HepG2 (cell line): ENCODE results near the gene FHIT. TPM values are rescaled to one million over a fixed set of nuclear protein-coding genes. Genes with fewer than 3 reads are reported as not detected.

ENCODE experiments used
- ATAC-seq: fragments of 200-7000 bp; cut with Tn5 transposase; 3 replicates; pipeline ENCODE4 v1.9.1; 2020; ENCODE audit warnings: mild to moderate bottlenecking, moderate library complexity
- BruUV-seq: library from RNA; stranded (reverse); fragments of 400-500 nt; replicated peaks from 2 replicates; lab custom pipeline; 2021; lab: Mats Ljungman, UMichigan
- CTCF ChIA-PET: fragments of 300-600 bp; formaldehyde crosslinking; extraction: SDS; loops from one replicate; lab custom pipeline; 2021; ENCODE audit warnings: low total read pairs, inconsistent platforms, low intra/inter-chr PET ratio; lab: Yijun Ruan, JAX
- POLR2A ChIA-PET: fragments of 350-600 bp; sonication (Branson Sonifier 250); formaldehyde crosslinking; loops from one replicate; lab custom pipeline; 2020; ENCODE audit warnings: antibody characterized with exemption, inconsistent platforms; lab: Yijun Ruan, JAX
- DNase-seq: peaks from one replicate; pipeline ENCODE4 v3.0.0-alpha.2; 2015; ENCODE audit warnings: low spot score
- FAIRE-seq: peaks from 3 replicates; lab custom pipeline; 2011; peaks lifted over from hg19 to GRCh38; lab: Jason Lieb, UNC
- H2AFZ ChIP-seq: one replicate; pipeline ENCODE4 v1.6.1; 2011; ENCODE audit warnings: low read length, inconsistent platforms
- H3K27ac ChIP-seq: fragments of 300-600 bp; 3 replicates; pipeline ENCODE4 v1.8.0; 2011; ENCODE audit warnings: mixed run types, mild to moderate bottlenecking, mixed read lengths, low read length, inconsistent platforms; ENCODE audit not compliant: insufficient read depth; ENCODE audit errors: extremely low read length
- H3K27me3 ChIP-seq, 2 experiments: fragments of 200-600 bp in 1 of 2; 2 replicates in 1 of 2; 3 replicates in 1 of 2; pipeline versions ENCODE4 v1.6.0 to v1.8.0; 2011; ENCODE audit warnings: low read length in 2 of 2, mild to moderate bottlenecking in 2 of 2, moderate library complexity in 2 of 2, inconsistent platforms in 1 of 2; ENCODE audit not compliant: insufficient read depth in 2 of 2, control insufficient read depth in 1 of 2
- H3K36me3 ChIP-seq, 2 experiments: fragments of 200-600 bp in 1 of 2; replicated peaks in 1 of 2; 2 replicates in 1 of 2; 3 replicates in 1 of 2; pipeline versions ENCODE4 v1.5.1 to v1.8.0; 2011; ENCODE audit warnings: low read length in 2 of 2, inconsistent platforms in 1 of 2; ENCODE audit not compliant: insufficient read depth in 2 of 2, control insufficient read depth in 1 of 2
- H3K4me1 ChIP-seq: 2 replicates; pipeline ENCODE4 v1.5.1; 2012; ENCODE audit warnings: low read length, inconsistent platforms; ENCODE audit not compliant: insufficient read depth
- H3K4me2 ChIP-seq: 2 replicates; pipeline ENCODE4 v1.6.0; 2011; ENCODE audit warnings: low read depth, low read length, inconsistent platforms
- H3K4me3 ChIP-seq, 3 experiments: fragments of 200-600 bp in 1 of 3; sonication (generic), shearing (Covaris generic) in 1 of 3; replicated peaks in 1 of 3; 2 replicates each; pipeline ENCODE4 v1.5.1; 2011 to 2016; ENCODE audit warnings: low read length in 3 of 3, inconsistent platforms in 2 of 3, low read depth in 2 of 3, mild to moderate bottlenecking in 2 of 3, control low read depth in 1 of 3, mixed read lengths in 1 of 3; ENCODE audit not compliant: insufficient read depth in 1 of 3
- H3K79me2 ChIP-seq: one replicate; pipeline ENCODE4 v1.6.1; 2011; ENCODE audit warnings: low read length, inconsistent platforms; ENCODE audit not compliant: insufficient read depth
- H3K9ac ChIP-seq: 2 replicates; pipeline ENCODE4 v1.6.0; 2011; ENCODE audit warnings: mild to moderate bottlenecking, low read depth, low read length, inconsistent platforms; ENCODE audit not compliant: insufficient read depth
- H3K9me3 ChIP-seq: 2 replicates; pipeline ENCODE4 v1.5.1; 2012; ENCODE audit warnings: mild to moderate bottlenecking, low read length
- H4K20me1 ChIP-seq: 2 replicates; pipeline ENCODE4 v1.6.0; 2011; ENCODE audit warnings: inconsistent platforms, mild to moderate bottlenecking, low read length, moderate library complexity; ENCODE audit not compliant: insufficient read depth
- CREM ChIP-seq, 2 experiments: sonication (generic) in 1 of 2; formaldehyde crosslinking in 1 of 2; IDR thresholded peaks; 2 replicates each; pipeline versions ENCODE4 v1.4.0 to v1.6.1; 2016 to 2020; ENCODE audit warnings: antibody characterized with exemption in 1 of 2, mild to moderate bottlenecking in 1 of 2, missing genetic modification reagents in 1 of 2
- DBP ChIP-seq: sonication (generic); formaldehyde crosslinking; IDR thresholded peaks from 2 replicates; pipeline ENCODE4 v1.4.0; 2020; ENCODE audit warnings: missing genetic modification reagents; ENCODE audit errors: not compliant biosample characterization
- ESRRA ChIP-seq: sonication (generic); formaldehyde crosslinking; IDR thresholded peaks from 2 replicates; pipeline ENCODE4 v1.5.1; 2020; ENCODE audit warnings: mild to moderate bottlenecking, low read depth, missing genetic modification reagents
- GABPB1 ChIP-seq: IDR thresholded peaks from 2 replicates; pipeline ENCODE4 v1.6.1; 2016; ENCODE audit warnings: mild to moderate bottlenecking, missing genetic modification reagents, moderate library complexity, missing compliant biosample characterization
- IRF1 ChIP-seq: sonication (generic); formaldehyde crosslinking; IDR thresholded peaks from 2 replicates; pipeline ENCODE4 v1.4.0; 2020; ENCODE audit warnings: low read depth, mild to moderate bottlenecking, missing genetic modification reagents
- PAX8 ChIP-seq: sonication (generic); formaldehyde crosslinking; IDR thresholded peaks from 2 replicates; pipeline ENCODE4 v1.8.0; 2022; ENCODE audit warnings: mild to moderate bottlenecking, missing genetic modification reagents, borderline replicate concordance
- POGZ ChIP-seq: sonication (generic); formaldehyde crosslinking; IDR thresholded peaks from 2 replicates; pipeline ENCODE4 v1.4.0; 2020; ENCODE audit warnings: mild to moderate bottlenecking, missing genetic modification reagents
- RELA ChIP-seq: sonication (generic); formaldehyde crosslinking; IDR thresholded peaks from 2 replicates; pipeline ENCODE4 v1.4.0; 2020; ENCODE audit warnings: missing genetic modification reagents
- SUZ12 ChIP-seq: fragments of 150-350 bp; IDR thresholded peaks from 2 replicates; pipeline ENCODE4 v1.6.1; 2014; ENCODE audit warnings: low read depth, low read length
- TBX2 ChIP-seq: sonication (generic); formaldehyde crosslinking; IDR thresholded peaks from 2 replicates; pipeline ENCODE4 v1.5.0; 2020; ENCODE audit warnings: missing genetic modification reagents, mild to moderate bottlenecking, borderline replicate concordance
- ZNF124 ChIP-seq: sonication (generic); formaldehyde crosslinking; IDR thresholded peaks from 2 replicates; pipeline ENCODE4 v1.4.0; 2020; ENCODE audit warnings: missing genetic modification reagents
- ZNF230 ChIP-seq: sonication (generic); formaldehyde crosslinking; IDR thresholded peaks from 2 replicates; pipeline ENCODE4 v1.4.0; 2020; ENCODE audit warnings: mild to moderate bottlenecking, missing genetic modification reagents
- ZNF234 ChIP-seq: sonication (generic); formaldehyde crosslinking; conservative IDR thresholded peaks from 2 replicates; pipeline ENCODE4 v1.5.1; 2020; ENCODE audit warnings: mild to moderate bottlenecking, missing genetic modification reagents
- ZNF782 ChIP-seq: sonication (generic); formaldehyde crosslinking; IDR thresholded peaks from 2 replicates; pipeline ENCODE4 v1.4.0; 2020; ENCODE audit warnings: missing genetic modification reagents, mild to moderate bottlenecking, borderline replicate concordance
- ZNF841 ChIP-seq: sonication (generic); formaldehyde crosslinking; IDR thresholded peaks from 2 replicates; pipeline ENCODE4 v1.8.1; 2023; ENCODE audit warnings: missing genetic modification reagents, borderline replicate concordance
- WGBS: methylation state at CpG from one replicate; pipeline ENCODE4 v1.1.6; 2017; ENCODE audit warnings: low lambda C conversion rate; 5-methylcytosine and 5-hydroxymethylcytosine counted together
- in situ Hi-C: cut with HindIII; loops from 2 replicates; pipeline ENCODE4 v1.10.0; 2017; ENCODE audit warnings: low pct_unique_long_range_greater_than_20kb; ENCODE audit not compliant: extremely low pct_ligation_motif_present
- intact Hi-C: fragments of 100-400 bp; cut with micrococcal nuclease; formaldehyde crosslinking; loops from one replicate; pipeline ENCODE4 v1.10.0; 2022; ENCODE audit not compliant: unreplicated experiment
- polyA plus RNA-seq, 8 experiments: library from polyadenylated mRNA; depleted of rRNA in 3 of 8; stranded (reverse) in 7 of 8; unstranded in 1 of 8; fragments of >200 nt; fragmentation: Illumina TruSeq in 4 of 8; extraction: Trizol in 4 of 8; gene quantifications; 2 replicates each; pipeline versions ENCODE4 v1.2.1 to v1.2.3, GENCODE V29; 2011 to 2016; ENCODE audit warnings: low read depth in 4 of 8, missing spikeins in 1 of 8, mixed read lengths in 1 of 8; ENCODE audit not compliant: insufficient read depth in 1 of 8
- total RNA-seq, 5 experiments: library from RNA; depleted of rRNA; stranded (reverse); fragments of >200 nt; fragmentation: Illumina TruSeq; extraction: Trizol; gene quantifications; 2 replicates each; pipeline ENCODE4 v1.2.3, GENCODE V29; 2016; ENCODE audit warnings: low read depth in 1 of 5

The FHIT gene
- total and polyA plus RNA-seq, 2 of the 13 experiments (the other 11 are each of a cell fraction or from before 2014, with no cell fraction given), result 4.0 to 4.6 TPM

- ChIA-PET POLR2A (no interaction called here), CTCF (no interaction called here)
- Histone ChIP-seq H3K4me2 (no peak overlapping the region), H3K9ac (no peak overlapping the region), H3K27me3 (no peaks in the 10 kb centered on the region), H4K20me1 (no peaks in the 10 kb centered on the region), H3K9me3 (no peaks in the 10 kb centered on the region; the same call in 1 of the 2 replicates), H3K4me1 (no peaks in the 10 kb centered on the region), H3K4me3 (no peak overlapping the region), H2AFZ (no peak overlapping the region), H3K36me3 (no peaks in the 10 kb centered on the region), H3K79me2 (no peaks in the 10 kb centered on the region), H3K27ac (no peak overlapping the region)
- in situ Hi-C loops, result no loop called here
- FAIRE-seq (no peak), DNase-seq (no peak), ATAC-seq (no peak)
- intact Hi-C loops, result no loop called here
- WGBS, result 87% methylated on average over 2 of the region's 2 CpGs
- no TSS peak for BruUV-seq
- TF ChIP-seq RELA (CRISPR knock-in tag), result no peak
- no peak for TF ChIP-seq ZNF782 (CRISPR knock-in tag)
- no peak for TF ChIP-seq ZNF124
- no peak for TF ChIP-seq ZNF230 (CRISPR knock-in tag)
- no peak for TF ChIP-seq IRF1 (CRISPR knock-in tag)
- no peak for TF ChIP-seq CREM (IDR thresholded peaks at IDR 0.05)
- no peak for TF ChIP-seq CREM (CRISPR knock-in tag; IDR thresholded peaks at IDR 0.05)
- no peak for TF ChIP-seq TBX2
- TF ChIP-seq ZNF841 (CRISPR knock-in tag), result no peak
- TF ChIP-seq POGZ (CRISPR knock-in tag), result no peak
- TF ChIP-seq ESRRA (CRISPR knock-in tag), result no peak
- TF ChIP-seq ZNF234 (CRISPR knock-in tag), result no peak
- no peak for TF ChIP-seq GABPB1 (CRISPR knock-in tag)
- no peak for TF ChIP-seq PAX8
- no peak for TF ChIP-seq SUZ12
- TF ChIP-seq DBP, result no peak
Measured at GRCh38 chr3:60024400-60024799, 1226.9 kb downstream of the FHIT start.
